ENCODE results near the gene SERPIND1.

SERPIND1 gene

GRCh38 chr22:20788627-20789344, 14.9 kb downstream of the SERPIND1 start:
- no peak for DNase-seq (ENCODE audit: extremely low read depth in 1 of 2, low read depth in 1 of 2)

- no peak for DNase-seq (ENCODE audit: extremely low read depth in 1 of 2, low read depth in 1 of 2)
These were observed 18.5 kb downstream of the SERPIND1 start for GRCh38 chr22:20792221-20792965.

GRCh38 chr22:20792966-20793728, 19.2 kb downstream of the SERPIND1 start:
- no peak for DNase-seq (ENCODE audit: extremely low read depth in 1 of 2, low read depth in 1 of 2)

GRCh38 chr22:20793748-20794649, 20.1 kb downstream of the SERPIND1 start:
- no peak for DNase-seq (ENCODE audit: extremely low read depth in 1 of 2, low read depth in 1 of 2)

- no peak for DNase-seq (ENCODE audit: extremely low read depth in 1 of 2, low read depth in 1 of 2)
These were observed 20.9 kb downstream of the SERPIND1 start for GRCh38 chr22:20794650-20795413.

GRCh38 chr22:20796731-20797130, 22.8 kb downstream of the SERPIND1 start:
- DNase-seq (ENCODE audit: extremely low read depth in 1 of 2, low read depth in 1 of 2): no peak

- no peak for DNase-seq (ENCODE audit: extremely low read depth in 1 of 2, low read depth in 1 of 2)
These were observed 24.3 kb downstream of the SERPIND1 start for GRCh38 chr22:20798218-20798617.

- DNase-seq (ENCODE audit: extremely low read depth in 1 of 2, low read depth in 1 of 2): no peak
These were observed 25.1 kb downstream of the SERPIND1 start for GRCh38 chr22:20798974-20799373.

- no peak for DNase-seq (ENCODE audit: extremely low read depth in 1 of 2, low read depth in 1 of 2)
These were observed 25.5 kb downstream of the SERPIND1 start for GRCh38 chr22:20799449-20799848.

GRCh38 chr22:20802452-20802851, 28.5 kb downstream of the SERPIND1 start:
- DNase-seq (ENCODE audit: extremely low read depth in 1 of 2, low read depth in 1 of 2): no peak

- DNase-seq (ENCODE audit: extremely low read depth in 1 of 2, low read depth in 1 of 2): no peak
These were observed 29.1 kb downstream of the SERPIND1 start for GRCh38 chr22:20802922-20803553.

GRCh38 chr22:20803696-20804324, 29.9 kb downstream of the SERPIND1 start:
- DNase-seq (ENCODE audit: extremely low read depth in 1 of 2, low read depth in 1 of 2): peak in 1 of 2 donors; percentile 8

- DNase-seq (ENCODE audit: extremely low read depth in 1 of 2, low read depth in 1 of 2): no peak
These were observed 30.7 kb downstream of the SERPIND1 start for GRCh38 chr22:20804650-20805049.

GRCh38 chr22:20805972-20806471, 32.1 kb downstream of the SERPIND1 start:
- peak in 1 of 2 donors; percentile 29 for DNase-seq (ENCODE audit: extremely low read depth in 1 of 2, low read depth in 1 of 2)

- no peak for DNase-seq (ENCODE audit: extremely low read depth in 1 of 2, low read depth in 1 of 2)
These were observed 33.4 kb downstream of the SERPIND1 start for GRCh38 chr22:20807315-20807752.

- DNase-seq (ENCODE audit: extremely low read depth in 1 of 2, low read depth in 1 of 2): no peak
These were observed 34.9 kb downstream of the SERPIND1 start for GRCh38 chr22:20808844-20809243.

GRCh38 chr22:20809538-20810185, 35.7 kb downstream of the SERPIND1 start:
- no peak for DNase-seq (ENCODE audit: extremely low read depth in 1 of 2, low read depth in 1 of 2)

GRCh38 chr22:20810645-20811044, 36.7 kb downstream of the SERPIND1 start:
- DNase-seq (ENCODE audit: extremely low read depth in 1 of 2, low read depth in 1 of 2): peak in 1 of 2 donors; percentile 34
